Sciatic nerve (tissue), 2 donors: Measurements from ENCODE around the gene CADPS2. TPM values are rescaled to one million over a fixed set of nuclear protein-coding genes. Genes with fewer than 3 reads are reported as not detected.
"Not testable (repeated sequence)": the region's sequence is repeated elsewhere in the genome, so short reads cannot be mapped to it uniquely, and the experiment has no call there.

Experiments used
- ATAC-seq: fragments of 200-7000 bp; cut with Tn5 transposase; one replicate; pipeline ENCODE4 v1.9.1; 2020; ENCODE audit warnings: mild to moderate bottlenecking, moderate library complexity
- DNase-seq: peaks from one replicate; pipeline ENCODE4 v3.0.0-alpha.2; 2020; ENCODE audit warnings: low spot score
- intact Hi-C: fragments of 100-400 bp; cut with DNase I; formaldehyde crosslinking; loops from one replicate; pipeline ENCODE4 v1.14.2; 2022
- total RNA-seq: library from RNA; stranded (reverse); fragmentation: NEBNext Ultra II Directional; extraction: Animal tissue kit (Norgen Biotek cat#: 25700); gene quantifications from one replicate; pipeline ENCODE4 v1.2.1, GENCODE V29; 2021
- donor health status: DM: no; HTN: no; CAD: no.
- donor health status: DM: no; HTN: no; CAD: no.

CADPS2 gene
- total RNA-seq, 1 donor from 2014 or later = 11.0 TPM

DNA sequence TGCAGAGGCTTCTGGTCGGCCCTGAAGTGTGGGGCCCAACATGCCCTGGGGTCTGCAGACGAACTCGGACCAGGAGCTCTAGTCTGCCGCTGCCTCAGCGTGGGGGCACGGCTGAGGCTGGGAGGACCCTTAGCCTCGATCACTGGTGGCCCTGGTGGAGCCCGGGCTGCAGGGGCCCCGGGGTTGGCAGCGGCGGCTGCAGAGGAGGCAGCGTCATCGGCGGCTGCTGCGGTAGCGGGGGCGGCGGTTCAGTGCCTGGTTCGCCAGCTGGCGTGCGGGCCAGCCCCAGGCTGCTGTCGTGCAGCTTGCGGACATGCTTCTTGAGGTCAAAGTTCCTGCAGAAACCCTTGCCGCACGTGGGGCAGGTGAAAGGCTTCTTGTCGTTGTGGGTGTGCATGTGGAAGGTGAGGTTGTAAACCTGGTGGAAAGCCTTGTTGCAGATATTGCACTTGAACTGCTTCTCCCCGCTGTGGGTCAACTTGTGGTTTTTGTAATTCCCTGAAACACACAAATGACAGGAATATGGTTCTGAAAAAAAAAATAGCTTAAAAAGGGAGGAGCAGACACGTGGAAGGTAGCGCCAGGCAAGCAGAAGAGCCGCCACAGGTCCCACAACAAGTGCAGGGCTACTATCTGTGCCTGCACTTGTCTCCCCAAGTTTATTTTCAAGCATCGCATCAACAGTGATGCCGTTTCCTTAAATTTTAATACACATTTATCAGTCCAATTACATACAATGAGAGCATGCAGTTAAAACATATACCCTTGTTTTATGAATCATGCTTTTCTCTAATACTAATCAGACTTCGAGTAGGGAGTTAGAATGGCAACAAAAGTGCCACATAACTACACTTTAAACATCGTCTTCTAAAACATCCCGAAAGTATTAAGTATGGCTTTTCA lies 584.2 kb downstream of the CADPS2 start:
- intact Hi-C loops = no loop called here
- ATAC-seq (no peak), DNase-seq (no peak)

DNA sequence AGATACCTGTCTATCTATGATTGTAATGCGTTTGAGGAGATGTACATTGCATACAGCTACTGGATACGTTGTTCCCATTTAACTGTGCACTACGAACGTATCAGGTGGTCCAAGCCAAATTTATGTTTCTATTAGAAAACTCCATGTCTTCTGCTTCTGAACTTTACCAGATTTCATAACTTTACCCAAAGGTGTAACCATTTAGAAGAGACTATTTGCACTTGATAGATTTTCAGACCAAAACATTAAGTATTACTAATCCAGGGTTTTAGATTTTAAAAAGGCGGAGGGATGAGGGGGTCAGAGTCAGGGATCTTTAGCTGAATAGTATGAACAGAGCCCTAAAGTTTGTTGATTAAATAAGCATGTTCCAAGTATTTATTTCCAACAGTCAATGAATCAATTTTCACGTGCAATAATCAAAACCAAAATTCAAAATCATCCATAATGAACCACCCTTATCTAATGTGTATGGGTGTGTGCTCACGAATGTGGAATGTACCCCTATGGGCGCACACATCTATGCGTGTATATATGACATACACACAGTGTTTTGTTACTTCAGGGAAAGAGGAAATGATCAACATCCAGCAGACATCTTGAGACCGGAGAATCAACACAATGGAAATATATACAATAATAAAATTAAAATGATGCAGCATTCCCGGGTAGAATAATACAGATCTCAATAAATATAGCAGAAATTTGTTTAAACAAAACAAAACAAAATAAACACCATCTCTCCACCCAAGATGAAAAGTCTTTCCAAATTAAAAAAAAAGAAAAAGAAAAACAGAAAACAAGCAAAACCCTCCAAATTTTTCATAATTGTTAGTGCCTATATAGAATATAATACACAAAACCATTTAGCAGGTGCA lies 585.1 kb downstream of the CADPS2 start:
- DNase-seq = no peak
- no peak for ATAC-seq
- intact Hi-C loops = no loop called here

DNA sequence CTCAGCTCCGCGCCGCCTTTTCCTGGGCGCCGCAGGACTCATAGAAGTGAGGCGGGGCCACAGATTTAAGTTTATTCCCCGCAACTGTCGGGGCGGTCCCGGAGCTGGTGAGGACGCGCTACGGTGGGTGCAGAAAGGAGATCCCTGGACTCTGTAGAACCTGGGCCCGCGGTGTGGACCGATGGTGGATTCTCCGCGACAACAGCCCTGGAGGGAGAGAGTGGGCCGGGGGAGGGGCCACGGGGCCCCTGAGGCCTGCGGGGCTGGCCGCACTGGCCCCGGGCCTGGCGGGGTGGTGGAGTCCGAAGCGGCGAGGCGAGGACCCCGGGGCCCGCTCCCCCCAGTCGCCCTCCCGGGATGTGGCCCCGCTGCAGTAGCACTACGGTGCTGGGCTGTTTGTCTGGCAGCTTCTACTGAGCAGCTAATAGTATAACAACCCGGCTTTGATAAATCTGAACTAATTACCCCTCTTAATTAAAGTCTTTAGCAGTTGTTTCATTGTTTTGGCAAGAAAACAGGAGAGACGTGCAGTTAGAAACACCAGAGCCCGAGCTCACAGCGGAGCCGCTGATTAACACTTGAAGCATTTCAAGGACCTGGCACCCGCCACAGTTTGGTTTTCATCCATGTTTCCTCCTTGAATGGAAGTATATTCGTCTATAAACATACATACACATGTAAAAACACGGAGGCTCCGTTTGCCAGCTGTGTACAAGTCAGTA lies 585.9 kb downstream of the CADPS2 start:
- intact Hi-C loops = no loop called here
- ATAC-seq = peak; percentile 20
- DNase-seq = no peak

DNA sequence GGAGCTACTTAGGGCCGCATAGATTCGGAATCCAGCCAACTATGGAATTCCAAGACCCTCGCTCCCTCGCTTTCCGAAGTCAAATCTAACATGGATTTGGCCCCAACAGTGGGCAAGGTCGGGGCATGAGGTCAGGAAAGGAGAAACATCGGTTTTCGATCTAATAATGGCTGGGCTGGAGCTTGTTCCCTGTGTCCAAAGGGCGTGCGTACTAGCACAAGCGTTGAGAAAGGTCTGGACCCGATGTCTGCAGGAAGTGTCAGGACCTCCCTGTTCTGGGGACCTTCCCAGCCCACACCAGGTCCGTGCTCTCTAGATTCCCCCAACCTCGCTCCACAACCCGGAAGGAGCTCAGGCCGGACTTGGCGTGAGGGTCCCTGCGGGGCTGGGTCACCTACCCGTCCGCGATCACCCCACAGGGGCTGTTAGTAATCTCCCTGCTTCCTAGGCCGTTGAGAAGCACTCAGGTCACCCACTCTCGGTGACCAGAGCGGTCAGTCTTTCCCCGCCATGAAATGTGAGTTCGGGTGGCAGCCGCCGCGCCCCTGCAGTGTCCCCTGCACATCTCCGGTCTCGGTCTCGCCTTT lies 586.5 kb downstream of the CADPS2 start:
- intact Hi-C loops = no loop called here
- no peak for DNase-seq
- ATAC-seq = peak; percentile 26

DNA sequence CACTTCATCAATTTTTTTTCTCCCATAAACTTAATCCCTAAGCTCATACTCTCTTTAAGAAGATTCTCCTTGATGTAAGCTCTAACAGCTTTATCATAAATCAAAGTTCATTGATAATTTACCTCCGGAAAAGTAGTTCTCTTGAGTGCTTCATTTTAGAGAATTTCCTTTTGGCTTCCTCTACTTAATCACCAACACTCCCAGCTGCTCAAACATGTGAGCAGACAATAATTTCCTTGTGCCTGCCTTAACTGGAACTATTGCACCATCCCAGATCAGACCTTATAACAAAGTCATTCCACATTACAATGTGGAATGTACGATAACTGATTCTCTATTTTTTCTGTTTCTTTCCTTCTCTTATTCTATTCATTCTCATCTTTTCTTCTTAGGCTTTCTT lies 587.6 kb downstream of the CADPS2 start:
- ATAC-seq = no peak
- DNase-seq = no peak
- intact Hi-C loops = no loop called here

DNA sequence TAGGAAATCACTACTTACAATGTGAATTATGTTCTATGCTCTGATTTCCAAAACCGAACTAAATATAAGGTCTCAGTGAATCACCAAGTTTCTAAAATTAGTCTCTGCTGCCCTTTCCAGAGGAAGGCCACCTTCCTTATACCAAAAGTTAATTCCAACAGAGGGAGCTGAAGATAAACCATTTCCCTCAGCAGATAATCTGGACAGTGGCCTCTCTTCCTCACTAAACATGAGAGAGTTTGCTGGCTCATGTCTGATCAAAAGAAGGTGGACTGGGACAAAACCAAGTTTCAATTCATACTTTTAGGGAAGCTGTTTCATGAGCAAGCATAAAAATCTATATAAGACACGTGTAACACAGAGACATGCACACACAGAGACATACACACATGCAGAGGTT lies 588.1 kb downstream of the CADPS2 start:
- DNase-seq (no peak), ATAC-seq (no peak)
- intact Hi-C loops = no loop called here

DNA sequence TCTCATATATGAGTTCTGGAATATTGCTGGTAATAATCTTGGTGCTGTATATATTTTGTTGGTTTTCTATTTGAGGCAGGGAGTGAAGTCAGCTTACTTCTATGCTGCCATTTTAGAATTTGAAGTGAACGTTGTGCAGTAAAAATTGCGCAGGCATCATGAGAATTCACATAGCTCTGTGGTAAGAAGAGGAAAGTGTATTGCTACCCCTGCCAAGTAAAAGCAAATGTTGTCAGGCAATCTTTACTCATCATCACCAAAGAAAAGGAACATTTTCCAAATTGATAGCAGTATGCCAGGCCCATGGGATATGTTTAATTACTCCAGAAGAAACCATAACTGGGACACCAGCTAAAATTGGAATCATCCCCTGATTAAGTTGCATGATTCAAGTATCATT lies 595.1 kb downstream of the CADPS2 start:
- ATAC-seq (no peak), DNase-seq (no peak)
- intact Hi-C loops = no loop called here

DNA sequence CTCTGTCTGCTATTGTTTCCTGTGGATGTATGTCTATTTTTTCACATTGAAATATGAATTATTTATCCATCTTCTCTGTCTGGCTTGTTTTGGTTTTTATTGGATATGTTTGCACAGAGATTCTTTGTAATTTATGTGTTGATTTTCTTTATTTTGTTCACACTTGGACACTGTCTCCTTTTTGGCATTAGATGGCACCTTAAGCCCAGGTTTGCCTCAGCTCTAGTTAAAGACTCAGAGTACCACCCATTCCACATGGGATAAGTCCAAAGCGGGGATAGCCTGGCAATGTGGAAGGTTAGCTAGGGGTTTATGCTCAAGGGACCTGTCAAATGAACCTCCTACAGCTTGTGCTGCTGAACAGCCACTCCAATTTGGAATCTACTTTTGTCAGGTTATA lies 595.8 kb downstream of the CADPS2 start:
- no peak for DNase-seq
- intact Hi-C loops = no loop called here
- ATAC-seq = no peak

DNA sequence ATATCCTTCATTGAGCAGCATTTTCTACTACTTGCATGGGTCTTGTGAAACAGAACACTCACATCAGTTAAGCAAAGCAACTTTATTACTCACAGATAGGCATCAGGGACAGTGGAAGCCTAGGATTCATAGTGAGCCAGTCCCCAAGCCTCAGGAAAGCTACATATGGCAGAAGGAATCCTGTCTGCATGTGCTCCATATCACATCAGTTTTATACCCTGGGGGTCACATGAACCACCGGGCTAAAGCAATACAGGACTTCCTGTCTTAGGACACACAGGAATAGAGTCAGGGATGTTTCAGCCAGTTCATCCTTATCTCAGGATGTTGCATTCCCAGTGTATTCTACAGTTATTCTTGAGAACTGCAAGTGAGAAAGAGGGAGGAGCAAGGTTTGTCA lies 596.8 kb downstream of the CADPS2 start:
- intact Hi-C loops = no loop called here
- ATAC-seq = no peak
- no peak for DNase-seq

DNA sequence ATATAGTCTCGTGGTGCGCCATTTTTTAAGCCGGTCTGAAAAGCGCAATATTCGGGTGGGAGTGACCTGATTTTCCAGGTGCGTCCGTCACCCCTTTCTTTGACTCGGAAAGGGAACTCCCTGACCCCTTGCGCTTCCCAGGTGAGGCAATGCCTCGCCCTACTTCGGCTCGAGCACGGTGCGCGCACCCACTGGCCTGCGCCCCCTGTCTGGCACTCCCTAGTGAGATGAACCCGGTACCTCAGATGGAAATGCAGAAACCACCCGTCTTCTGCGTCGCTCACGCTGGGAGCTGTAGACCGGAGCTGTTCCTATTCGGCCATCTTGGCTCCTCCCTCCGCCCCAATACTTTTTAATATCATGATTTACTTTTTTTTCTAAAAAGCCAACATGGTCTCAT lies 601.7 kb downstream of the CADPS2 start:
- intact Hi-C loops, ATAC-seq, DNase-seq: not testable (repeated sequence)

DNA sequence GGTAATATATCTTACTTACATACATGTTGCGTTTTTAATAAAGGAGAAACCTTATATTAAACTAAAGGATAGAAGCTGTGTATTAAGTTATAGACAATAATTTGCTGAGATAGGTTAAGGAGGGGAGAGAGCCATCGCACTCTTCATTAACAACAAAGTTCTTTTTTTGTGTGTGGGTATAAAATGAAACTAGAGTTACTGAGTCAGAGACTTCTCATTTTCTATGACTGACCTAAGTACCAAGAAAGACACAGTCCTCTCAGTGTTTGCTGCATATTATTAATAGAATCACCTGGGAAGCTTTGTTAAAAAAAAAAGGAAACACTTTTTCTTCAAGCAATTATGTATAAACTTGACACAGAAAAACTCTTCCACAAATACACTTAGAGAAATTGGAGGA lies 613.1 kb downstream of the CADPS2 start:
- no peak for ATAC-seq
- intact Hi-C loops = no loop called here
- DNase-seq = no peak

DNA sequence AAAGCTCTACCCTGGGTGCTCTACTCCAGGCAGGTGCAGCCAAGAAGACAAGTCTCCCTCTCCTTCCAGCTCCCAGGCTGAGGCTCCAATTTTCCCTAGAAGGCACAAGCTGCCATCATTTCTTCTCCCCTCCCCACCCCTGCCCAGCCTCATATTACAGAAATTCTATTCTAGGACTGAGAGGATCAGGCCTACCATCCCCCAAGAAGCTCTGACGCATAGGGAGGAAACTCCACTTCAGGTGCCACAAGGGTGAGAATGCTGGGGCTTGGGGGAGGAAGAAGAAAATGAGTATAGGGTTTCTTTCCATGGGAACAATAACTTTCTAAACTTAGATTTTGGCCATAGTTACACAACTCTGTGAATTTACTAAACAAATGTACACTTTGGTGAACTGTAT lies 617.0 kb downstream of the CADPS2 start:
- intact Hi-C loops = no loop called here
- DNase-seq (no peak), ATAC-seq (no peak)

Other genes with a start within 250 kb of the CADPS2 start
- 1.1 TPM for gene RNF133, start 187.3 kb downstream of the CADPS2 start, total RNA-seq
- gene RNF148, start 183.5 kb downstream of the CADPS2 start, total RNA-seq = 2.0 TPM
- not detected for gene TAS2R16, start 109.2 kb upstream of the CADPS2 start, total RNA-seq